ENCODE measurements around the gene RBPJL.

RBPJL gene

DNA sequence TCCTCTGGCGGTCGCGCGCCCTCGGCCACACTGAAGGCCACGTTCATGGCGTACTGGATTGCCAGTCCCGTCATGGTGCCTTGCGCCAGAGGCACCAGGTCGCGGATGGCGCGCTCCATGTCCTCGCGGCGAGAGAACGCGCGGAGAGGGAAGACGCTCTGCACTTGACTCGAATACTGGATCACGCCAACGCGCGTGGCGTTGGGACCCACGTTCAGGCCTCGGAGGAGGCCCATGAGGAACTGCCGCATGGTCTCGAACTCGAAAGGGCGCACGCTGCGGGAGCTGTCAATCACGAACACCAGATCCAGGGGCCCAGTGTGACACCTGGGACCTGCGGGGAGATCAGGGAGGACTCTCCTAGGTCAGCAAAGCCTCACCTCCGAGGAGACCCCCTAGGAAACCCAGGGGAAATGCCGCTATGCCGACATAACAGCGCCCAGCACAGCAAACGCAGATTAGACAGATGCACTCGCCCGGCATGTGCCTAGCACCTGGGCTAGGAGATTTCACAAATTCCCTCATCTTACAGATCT lies 2.1 kb upstream of the RBPJL start:
- H3K9me3 Mint-ChIP-seq = no peaks in the 10 kb centered on the region

DNA sequence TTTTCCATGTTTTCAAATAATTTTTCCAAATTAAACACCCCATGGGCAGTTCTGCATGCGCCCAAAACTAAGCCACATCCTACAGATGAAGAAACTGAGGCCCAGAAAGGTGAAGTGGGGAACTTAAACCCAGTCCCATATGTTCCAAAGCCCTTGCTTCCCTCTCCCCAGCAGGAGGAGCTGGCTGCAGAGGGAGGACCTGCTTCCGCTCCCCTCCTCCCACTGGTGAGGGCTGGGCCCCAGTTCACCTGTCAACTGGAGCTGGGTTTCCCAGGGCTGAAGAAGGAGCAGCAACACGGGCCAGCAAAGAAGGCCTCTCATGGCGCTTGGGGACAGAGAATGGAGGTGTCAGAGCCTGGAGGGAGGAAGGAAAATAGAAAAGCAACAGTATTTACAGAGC lies 1.4 kb upstream of the RBPJL start:
- peaks cover 57% of the 10 kb centered on the region for H3K27me3 Mint-ChIP-seq
- H3K27ac Mint-ChIP-seq = no peak overlapping the region
- H3K4me1 Mint-ChIP-seq (ENCODE audit: low read depth) = peaks cover 26% of the 10 kb centered on the region
- no peak overlapping the region for H3K4me3 Mint-ChIP-seq
- peaks cover 4% of the 10 kb centered on the region for H3K36me3 Mint-ChIP-seq (ENCODE audit: low read depth)
- no peaks in the 10 kb centered on the region for H3K9me3 Mint-ChIP-seq

More for the DNA sequence above, 2.1 kb upstream of the RBPJL start:
- Mint-ChIP-seq H3K27ac (no peak overlapping the region), H3K4me1 (ENCODE audit: low read depth) (peaks cover 26% of the 10 kb centered on the region), H3K4me3 (no peak overlapping the region), H3K36me3 (ENCODE audit: low read depth) (peaks cover 4% of the 10 kb centered on the region), H3K27me3 (peaks cover 56% of the 10 kb centered on the region)

DNA sequence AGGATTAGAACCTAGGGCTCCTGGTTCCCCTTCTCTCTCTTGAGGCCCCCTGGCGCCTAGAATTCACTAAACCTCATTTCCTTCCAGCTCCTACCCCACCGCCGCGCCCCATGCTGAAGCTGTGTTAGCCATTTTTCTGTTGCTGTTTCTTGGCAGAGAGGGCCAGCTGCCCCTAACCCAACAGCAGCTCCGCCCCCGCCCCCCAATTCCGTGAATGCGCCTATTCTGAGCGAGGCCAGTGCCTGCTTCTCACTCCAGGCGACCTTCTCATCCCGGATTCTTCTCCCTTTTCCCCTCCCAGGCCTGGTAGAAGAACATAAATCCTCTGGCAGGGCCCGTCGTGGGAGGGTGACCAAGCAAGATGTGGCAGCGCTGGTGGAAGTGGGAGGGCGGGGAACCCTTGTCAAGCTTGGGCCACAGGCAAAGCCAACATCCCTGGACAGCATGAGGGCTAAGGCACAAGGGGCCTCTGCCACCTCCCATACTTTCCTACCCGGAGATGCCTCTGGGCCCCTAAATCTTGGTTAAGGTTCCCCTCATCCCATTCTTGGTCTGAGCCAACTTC lies 518 bp downstream of the RBPJL start:
- H3K27me3 Mint-ChIP-seq = peaks cover 66% of the 10 kb centered on the region

DNA sequence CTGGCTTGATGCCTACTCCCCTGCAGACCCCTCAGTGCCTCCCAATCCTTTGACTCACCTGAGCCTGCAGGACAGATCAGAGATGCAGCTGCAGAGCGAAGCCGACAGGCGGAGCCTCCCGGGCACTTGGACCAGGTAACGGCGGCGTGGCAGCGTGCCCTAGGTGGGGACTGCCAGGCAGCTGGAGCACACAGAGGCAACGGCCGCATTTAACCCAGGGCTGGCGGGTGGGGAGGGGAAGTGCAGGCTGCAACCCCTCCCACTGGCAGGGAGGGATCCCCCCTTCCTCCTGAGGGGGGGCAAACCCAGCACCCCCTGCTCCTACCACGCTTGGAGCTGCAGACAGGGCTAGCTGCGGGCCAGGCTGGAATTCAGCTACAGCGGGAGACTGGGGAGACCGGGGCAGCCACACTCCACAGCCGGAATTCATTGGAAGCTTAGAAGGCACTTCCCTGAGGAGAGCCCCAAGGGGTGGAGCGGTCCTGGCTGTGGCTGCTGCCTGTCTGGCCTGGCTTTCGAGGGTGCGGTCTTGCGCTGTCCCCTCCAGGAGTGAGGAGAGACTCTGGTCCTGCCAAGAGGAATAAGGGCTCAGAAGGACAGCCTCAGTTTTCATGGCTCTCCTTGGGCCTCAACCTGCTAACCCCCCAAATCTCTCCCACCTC lies 1.6 kb downstream of the RBPJL start, which contains the start of gene MATN4:
MATN4 (minus strand) TSS at position 183 of the 662 bp plus-strand sequence. CDS start 2,717 bp downstream, outside the sequence.
- Mint-ChIP-seq H3K9me3 (no peaks in the 10 kb centered on the region), H3K27me3 (peaks cover 68% of the 10 kb centered on the region)

More for the DNA sequence above, 518 bp downstream of the RBPJL start:
- H3K36me3 Mint-ChIP-seq (ENCODE audit: low read depth) = peaks cover 4% of the 10 kb centered on the region
- H3K4me3 Mint-ChIP-seq = no peak overlapping the region
- H3K9me3 Mint-ChIP-seq = no peaks in the 10 kb centered on the region
- peaks cover 21% of the 10 kb centered on the region for H3K4me1 Mint-ChIP-seq (ENCODE audit: low read depth)
- no peak overlapping the region for H3K27ac Mint-ChIP-seq

DNA sequence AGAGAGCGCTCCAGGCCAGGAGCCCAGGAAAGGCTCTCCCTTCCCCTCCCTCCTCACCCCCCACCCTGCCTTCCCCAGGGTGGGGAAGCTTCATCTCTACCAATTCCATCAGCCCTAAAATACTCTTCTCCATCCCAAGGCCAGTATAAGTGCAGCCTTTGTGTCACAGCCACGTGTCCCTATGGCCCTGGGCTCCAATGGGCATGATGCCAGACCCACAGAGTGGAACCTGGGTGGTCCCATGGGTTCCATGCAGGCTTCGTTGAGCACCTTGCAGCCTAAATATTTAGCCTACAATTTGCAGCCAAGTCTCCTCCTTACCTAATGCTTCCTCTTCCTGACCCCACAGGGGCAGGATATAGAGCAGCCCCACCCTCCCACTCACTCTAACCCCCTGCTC lies 2.4 kb downstream of the RBPJL start:
- H3K4me3 Mint-ChIP-seq = no peak overlapping the region
- H3K27ac Mint-ChIP-seq = no peak overlapping the region
- no peaks in the 10 kb centered on the region for H3K36me3 Mint-ChIP-seq (ENCODE audit: low read depth)
- peaks cover 7% of the 10 kb centered on the region for H3K4me1 Mint-ChIP-seq (ENCODE audit: low read depth)
- H3K27me3 Mint-ChIP-seq = peaks cover 67% of the 10 kb centered on the region
- H3K9me3 Mint-ChIP-seq = no peaks in the 10 kb centered on the region

More for the DNA sequence above, 1.6 kb downstream of the RBPJL start, which contains the start of gene MATN4:
- H3K4me1 Mint-ChIP-seq (ENCODE audit: low read depth) = peaks cover 15% of the 10 kb centered on the region
- peaks cover 4% of the 10 kb centered on the region for H3K36me3 Mint-ChIP-seq (ENCODE audit: low read depth)
- no peak within 1 kb of the TSS for H3K4me3 Mint-ChIP-seq
- H3K27ac Mint-ChIP-seq = no peak within 1 kb of the TSS

DNA sequence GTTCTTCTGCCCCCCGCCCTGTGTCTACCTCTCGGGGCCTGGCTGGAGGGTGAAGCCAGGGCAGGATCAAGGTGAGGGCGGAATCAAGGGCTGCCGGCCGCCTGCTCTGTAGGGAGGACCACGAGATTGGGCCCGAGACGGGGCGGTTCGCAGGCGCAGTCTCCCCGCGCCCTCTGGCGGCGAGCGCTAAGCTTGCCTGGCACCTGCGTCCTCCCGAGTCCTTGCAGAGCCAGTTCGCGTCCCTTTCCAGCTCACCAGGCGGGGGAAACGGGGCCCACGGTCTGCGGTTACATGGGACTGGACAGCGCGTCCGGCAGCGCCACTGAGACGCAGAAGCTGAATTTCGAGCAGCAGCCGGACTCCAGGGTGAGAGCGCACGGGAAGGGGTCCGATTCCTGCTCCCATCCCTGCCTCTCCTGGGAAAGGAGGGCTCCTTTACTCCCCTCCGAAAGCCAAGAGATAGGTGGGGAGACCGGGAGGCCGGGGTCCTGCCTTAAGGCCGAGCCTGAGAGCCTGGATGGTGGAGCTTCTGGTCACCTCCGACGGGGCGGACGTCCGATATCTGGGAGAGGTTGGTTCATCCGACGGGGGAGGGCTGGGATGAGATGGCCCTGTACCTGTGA lies 5.1 kb downstream of the RBPJL start:
- H3K4me3 Mint-ChIP-seq = no peak overlapping the region

DNA sequence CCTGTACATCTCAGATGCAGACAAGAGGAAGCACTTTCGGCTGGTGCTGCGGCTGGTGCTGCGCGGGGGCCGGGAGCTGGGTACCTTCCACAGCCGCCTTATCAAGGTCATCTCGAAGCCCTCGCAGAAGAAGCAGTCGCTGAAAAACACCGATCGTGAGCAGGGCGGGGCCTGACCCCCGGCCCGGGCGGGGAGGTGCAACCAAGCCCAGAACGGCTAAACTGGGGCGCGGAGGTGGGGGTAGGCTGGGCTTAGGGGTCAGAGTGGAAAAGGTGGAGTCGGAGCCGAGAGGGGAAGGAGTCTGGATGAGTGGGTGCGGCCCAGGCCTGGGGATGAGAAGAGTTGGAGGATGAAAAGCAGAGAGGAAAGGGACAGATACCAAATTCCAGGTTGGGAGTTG lies 5.6 kb downstream of the RBPJL start:
- no peak overlapping the region for H3K27ac Mint-ChIP-seq

More for the DNA sequence above, 5.1 kb downstream of the RBPJL start:
- H3K36me3 Mint-ChIP-seq (ENCODE audit: low read depth) = no peaks in the 10 kb centered on the region
- H3K27me3 Mint-ChIP-seq = peaks cover 69% of the 10 kb centered on the region
- H3K9me3 Mint-ChIP-seq = no peaks in the 10 kb centered on the region
- H3K4me1 Mint-ChIP-seq (ENCODE audit: low read depth) = peaks cover 3% of the 10 kb centered on the region
- no peak overlapping the region for H3K27ac Mint-ChIP-seq

DNA sequence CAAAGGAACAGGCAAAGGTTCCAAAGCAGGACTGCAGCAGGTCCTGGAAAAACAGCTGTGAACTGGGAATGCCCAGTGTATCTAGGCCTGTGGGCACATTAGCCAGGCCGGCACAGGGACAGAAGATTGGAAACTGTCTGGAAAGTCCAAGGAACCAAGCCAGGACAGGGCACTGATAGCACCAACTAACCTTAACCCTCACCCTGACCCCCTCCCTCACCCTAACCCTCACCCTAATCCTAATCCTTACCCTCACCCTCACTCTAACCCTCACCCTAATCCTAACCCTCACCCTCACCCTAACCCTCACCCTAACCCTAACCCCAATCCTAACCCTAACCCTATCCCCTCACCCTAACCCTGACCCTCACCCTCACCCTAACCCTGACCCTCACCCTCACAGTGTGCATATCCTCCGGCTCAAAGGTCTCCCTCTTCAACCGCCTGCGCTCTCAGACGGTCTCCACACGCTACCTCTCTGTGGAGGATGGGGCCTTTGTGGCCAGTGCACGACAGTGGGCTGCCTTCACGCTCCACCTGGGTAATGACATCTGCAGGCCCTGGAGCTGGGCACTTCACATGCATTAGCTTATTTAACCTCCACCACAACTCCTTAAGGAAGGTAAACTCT lies 6.5 kb downstream of the RBPJL start:
- no peaks in the 10 kb centered on the region for H3K9me3 Mint-ChIP-seq
- H3K36me3 Mint-ChIP-seq (ENCODE audit: low read depth) = no peaks in the 10 kb centered on the region
- peaks cover 72% of the 10 kb centered on the region for H3K27me3 Mint-ChIP-seq
- no peak overlapping the region for H3K4me3 Mint-ChIP-seq
- H3K4me1 Mint-ChIP-seq (ENCODE audit: low read depth) = peaks cover 16% of the 10 kb centered on the region
- no peak overlapping the region for H3K27ac Mint-ChIP-seq

More for the DNA sequence above, 5.6 kb downstream of the RBPJL start:
- H3K4me3 Mint-ChIP-seq = no peak overlapping the region
- H3K4me1 Mint-ChIP-seq (ENCODE audit: low read depth) = peaks cover 7% of the 10 kb centered on the region
- no peaks in the 10 kb centered on the region for H3K36me3 Mint-ChIP-seq (ENCODE audit: low read depth)
- no peaks in the 10 kb centered on the region for H3K9me3 Mint-ChIP-seq
- peaks cover 74% of the 10 kb centered on the region for H3K27me3 Mint-ChIP-seq

DNA sequence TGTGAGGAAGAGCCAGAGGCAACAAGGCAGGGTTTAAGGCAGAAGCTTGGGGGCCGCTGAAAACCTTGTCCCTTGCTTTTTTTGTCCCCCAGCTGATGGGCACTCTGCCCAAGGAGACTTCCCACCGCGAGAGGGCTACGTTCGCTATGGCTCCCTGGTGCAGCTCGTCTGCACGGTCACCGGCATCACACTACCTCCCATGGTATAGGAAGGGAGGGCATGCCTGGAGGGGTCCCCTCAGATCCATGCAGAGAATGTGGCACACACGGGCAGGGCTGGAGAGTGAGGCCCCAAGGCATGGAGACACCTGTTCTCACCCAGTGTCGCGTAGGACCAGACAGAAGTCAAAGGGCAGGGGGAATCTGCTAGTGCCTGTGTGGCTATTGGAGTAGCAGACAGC lies 7.3 kb downstream of the RBPJL start:
- Mint-ChIP-seq H3K4me1 (ENCODE audit: low read depth) (peaks cover 24% of the 10 kb centered on the region), H3K9me3 (no peaks in the 10 kb centered on the region), H3K36me3 (ENCODE audit: low read depth) (no peaks in the 10 kb centered on the region), H3K27me3 (peaks cover 67% of the 10 kb centered on the region), H3K27ac (no peak overlapping the region), H3K4me3 (no peak overlapping the region)

DNA sequence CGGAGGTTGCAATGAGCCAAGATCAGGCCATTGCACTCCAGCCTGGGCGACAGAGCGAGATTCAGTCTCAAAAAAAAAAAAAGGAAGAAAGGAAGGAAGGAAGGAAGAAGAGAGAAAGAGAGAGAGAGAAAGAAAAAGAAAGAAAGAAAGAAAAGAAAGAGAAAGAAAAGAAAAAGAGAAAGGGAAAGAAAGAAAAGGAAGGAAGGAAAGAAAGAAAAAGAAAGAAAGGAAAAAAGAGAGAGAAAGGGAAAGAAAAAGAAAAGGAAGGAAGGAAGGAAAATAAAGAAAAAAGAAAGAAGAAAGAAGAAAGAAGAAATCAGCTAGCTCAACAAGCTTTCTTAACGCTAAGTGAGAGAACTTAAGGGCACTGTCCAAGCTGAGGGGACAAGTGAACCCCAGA lies 9.0 kb downstream of the RBPJL start:
- Mint-ChIP-seq H3K36me3 (ENCODE audit: low read depth) (no peaks in the 10 kb centered on the region), H3K27me3 (peaks cover 57% of the 10 kb centered on the region), H3K4me1 (ENCODE audit: low read depth) (peaks cover 30% of the 10 kb centered on the region), H3K9me3 (no peaks in the 10 kb centered on the region), H3K4me3 (no peak overlapping the region), H3K27ac (peak overlapping the region; percentile 17)

DNA sequence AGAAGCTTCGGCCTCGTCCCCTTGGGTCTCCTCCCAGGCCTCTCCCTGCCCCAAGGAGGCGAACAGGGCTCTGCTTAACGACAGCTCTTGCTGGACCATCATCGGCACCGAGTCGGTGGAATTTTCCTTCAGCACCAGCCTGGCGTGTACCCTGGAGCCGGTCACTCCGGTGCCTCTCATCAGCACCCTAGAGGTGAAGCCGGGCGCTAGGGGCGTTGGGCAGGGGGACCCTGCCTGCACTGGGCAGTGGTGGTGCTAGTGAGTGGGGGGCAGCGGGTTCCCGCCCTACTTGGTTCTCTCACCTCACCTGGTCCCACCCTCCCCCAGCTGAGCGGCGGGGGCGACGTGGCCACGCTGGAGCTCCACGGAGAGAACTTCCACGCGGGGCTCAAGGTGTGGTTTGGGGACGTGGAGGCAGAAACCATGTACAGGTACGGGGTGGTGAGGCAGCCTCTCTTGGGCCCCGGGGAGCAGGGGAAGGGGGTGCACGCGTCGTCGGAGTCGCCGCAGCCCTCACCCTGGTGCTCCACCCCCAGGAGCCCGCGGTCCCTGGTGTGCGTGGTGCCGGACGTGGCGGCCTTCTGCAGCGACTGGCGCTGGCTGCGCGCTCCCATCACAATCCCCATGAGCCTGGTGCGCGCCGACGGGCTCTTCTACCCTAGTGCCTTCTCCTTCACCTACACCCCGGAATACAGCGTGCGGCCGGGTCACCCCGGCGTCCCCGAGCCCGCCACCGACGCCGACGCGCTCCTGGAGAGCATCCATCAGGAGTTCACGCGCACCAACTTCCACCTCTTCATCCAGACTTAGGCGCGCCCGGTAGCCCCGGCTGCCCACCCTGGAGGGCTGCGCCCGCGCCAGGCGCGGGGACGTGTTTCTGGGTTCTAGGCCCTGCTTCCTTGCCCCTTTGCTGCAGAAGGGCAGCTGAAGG lies 9.8 kb downstream of the RBPJL start:
- Mint-ChIP-seq H3K4me3 (no peak overlapping the region), H3K9me3 (no peaks in the 10 kb centered on the region), H3K27ac (no peak overlapping the region), H3K36me3 (ENCODE audit: low read depth) (no peaks in the 10 kb centered on the region), H3K27me3 (peaks cover 49% of the 10 kb centered on the region), H3K4me1 (ENCODE audit: low read depth) (peaks cover 37% of the 10 kb centered on the region)

DNA sequence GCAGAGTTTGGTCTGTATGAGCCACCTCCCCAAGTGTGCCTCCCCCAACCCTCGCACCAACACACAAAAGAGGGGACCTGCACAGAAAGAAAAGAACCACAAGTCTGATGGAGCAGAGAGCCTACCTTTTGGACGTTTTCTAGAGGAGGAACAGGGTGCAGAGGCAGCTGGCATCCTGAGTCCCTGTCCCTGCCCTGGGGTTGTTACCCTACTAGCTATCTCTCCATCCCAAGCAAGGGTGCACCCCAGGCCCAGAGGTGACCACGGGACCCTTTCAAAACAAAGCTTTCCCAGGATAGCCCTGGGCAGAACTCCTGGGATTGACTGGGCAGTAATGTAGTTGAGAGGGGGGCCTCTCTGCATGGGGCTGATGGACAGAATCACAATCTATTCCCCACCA lies 11.2 kb downstream of the RBPJL start:
- Mint-ChIP-seq H3K4me1 (ENCODE audit: low read depth) (peaks cover 46% of the 10 kb centered on the region), H3K36me3 (ENCODE audit: low read depth) (no peaks in the 10 kb centered on the region), H3K27me3 (peaks cover 36% of the 10 kb centered on the region), H3K4me3 (no peak overlapping the region), H3K9me3 (no peaks in the 10 kb centered on the region), H3K27ac (no peak overlapping the region)

DNA sequence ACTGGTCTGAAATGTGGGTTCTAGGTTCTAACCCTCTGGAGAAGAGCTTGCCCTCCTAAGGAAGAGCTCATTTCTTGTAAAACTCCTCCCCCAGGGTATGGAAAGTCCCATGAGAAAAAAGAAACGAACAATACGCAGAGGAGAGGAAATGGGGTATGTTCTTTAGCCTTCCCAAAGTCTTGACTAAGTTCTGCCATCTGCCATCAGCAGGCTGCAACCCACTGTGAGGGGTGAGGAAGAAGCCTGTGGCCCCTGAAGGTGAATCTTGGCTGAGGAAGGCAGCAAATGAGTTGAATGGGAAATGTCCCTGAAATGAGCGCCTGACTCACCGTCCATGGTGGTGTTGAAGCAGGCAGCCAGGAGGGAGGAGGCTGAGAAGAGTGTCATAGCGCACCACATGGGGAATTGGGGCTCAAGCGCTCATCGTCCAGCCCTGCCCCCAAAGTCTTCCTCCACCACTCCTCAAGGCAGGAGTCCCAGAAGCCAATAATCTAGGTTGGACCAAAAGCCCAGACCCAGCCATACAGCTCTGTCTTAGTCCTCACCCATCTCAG lies 11.8 kb downstream of the RBPJL start:
- peaks cover 35% of the 10 kb centered on the region for H3K27me3 Mint-ChIP-seq
- H3K4me1 Mint-ChIP-seq (ENCODE audit: low read depth) = peaks cover 46% of the 10 kb centered on the region
- H3K9me3 Mint-ChIP-seq = no peaks in the 10 kb centered on the region
- H3K27ac Mint-ChIP-seq = peak overlapping the region; percentile 94
- no peaks in the 10 kb centered on the region for H3K36me3 Mint-ChIP-seq (ENCODE audit: low read depth)
- no peak overlapping the region for H3K4me3 Mint-ChIP-seq

DNA sequence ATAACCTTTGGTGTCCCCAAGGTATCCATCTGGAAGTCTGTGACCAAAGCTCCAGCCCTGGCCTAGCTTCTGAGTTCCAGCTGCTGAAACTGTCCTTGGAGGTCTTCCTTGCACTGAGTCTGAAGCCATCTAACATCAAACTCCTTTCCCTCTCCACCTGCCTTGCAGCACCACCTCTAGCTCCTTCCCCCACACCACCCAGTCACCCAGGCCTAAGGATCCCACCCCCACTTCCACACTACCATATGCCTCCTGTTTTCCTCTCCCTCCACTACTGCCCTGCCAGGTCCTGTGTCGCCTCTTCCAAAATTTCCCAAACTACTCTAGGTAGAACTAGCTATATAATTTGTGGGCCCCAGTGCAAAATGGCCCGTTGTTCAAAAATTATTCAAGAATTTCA lies 12.3 kb downstream of the RBPJL start:
- H3K4me3 Mint-ChIP-seq = peak overlapping the region; percentile 21
- peaks cover 46% of the 10 kb centered on the region for H3K4me1 Mint-ChIP-seq (ENCODE audit: low read depth)
- no peaks in the 10 kb centered on the region for H3K36me3 Mint-ChIP-seq (ENCODE audit: low read depth)
- peak overlapping the region; percentile 94 for H3K27ac Mint-ChIP-seq
- peaks cover 30% of the 10 kb centered on the region for H3K27me3 Mint-ChIP-seq
- H3K9me3 Mint-ChIP-seq = no peaks in the 10 kb centered on the region
